ENCODE results near the gene TMEM80.

TMEM80 gene

DNA sequence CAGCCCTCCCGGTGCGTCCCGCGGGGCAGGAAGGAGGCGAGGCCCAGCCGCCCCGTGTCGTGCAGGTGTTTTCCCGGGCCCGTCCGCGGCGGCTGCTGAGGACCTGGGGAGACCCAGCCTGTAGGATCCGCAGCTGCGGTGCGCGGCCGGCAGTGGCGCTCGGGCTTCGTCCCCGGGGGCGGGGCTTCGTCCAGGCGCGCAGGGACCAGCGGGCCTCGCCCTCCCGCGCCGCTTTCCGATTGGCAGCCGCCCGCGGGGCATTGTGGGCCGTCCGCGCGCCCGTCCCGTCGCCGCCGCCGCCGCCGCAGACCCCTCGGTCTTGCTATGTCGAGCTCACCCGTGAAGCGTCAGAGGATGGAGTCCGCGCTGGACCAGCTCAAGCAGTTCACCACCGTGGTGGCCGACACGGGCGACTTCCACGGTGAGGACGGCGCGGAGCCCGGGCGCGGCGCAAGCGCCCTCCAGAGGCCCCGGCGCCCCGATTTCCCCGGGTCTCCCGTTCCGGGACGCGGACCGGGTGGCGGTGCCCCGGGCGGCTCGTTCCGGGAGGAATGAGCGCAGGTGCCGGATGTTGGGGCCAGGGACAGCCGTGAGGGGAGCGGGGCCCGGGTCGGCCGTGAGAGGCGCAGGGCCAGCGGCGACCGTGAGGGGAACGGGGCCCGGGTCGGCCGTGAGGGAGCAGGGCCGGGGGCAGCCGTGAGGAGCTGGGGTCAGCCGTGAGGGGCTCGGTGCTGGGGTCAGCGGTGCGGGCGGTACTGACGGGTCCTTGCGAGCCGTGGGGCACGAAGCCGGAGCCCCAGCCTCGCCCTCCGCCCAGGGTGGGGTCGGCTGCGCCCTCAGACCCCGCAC is 51.8 kb downstream of the TMEM80 start, which contains the start of gene TALDO1:
Gene TALDO1 (plus strand): TSS at position 307 of the 849 bp plus-strand sequence. CDS start 18 bp downstream, at position 325.
- H3K4me1 ChIP-seq (ENCODE audit: insufficient read depth, low read length) = peaks cover 9% of the 10 kb centered on the region; the same call in 1 of the 2 replicates
- H3K36me3 ChIP-seq (ENCODE audit: insufficient read depth, low read length) = no peaks in the 10 kb centered on the region
- no peaks in the 10 kb centered on the region for H3K9me3 ChIP-seq (ENCODE audit: control insufficient read depth, insufficient read depth, low read length)
- peak within 1 kb of the TSS; percentile 97 for H3K9ac ChIP-seq (ENCODE audit: low read depth, low read length)

DNA sequence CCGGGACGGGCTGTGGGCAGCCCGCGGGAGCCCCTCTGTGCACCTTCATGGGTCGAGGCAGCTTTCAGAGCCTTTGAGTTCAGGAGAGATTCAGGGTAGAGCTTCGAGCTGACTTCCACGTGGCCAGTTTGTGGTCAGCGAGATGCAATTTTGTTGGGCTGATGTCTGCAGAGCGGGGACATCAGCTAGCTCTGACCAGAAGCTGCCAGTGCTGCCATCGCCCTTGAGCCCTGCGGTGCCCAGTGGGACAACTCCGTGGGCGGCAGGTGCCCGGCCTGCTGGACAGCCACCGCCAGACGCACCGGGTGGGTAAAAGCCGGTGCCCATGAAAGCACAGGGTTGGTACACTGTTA is 52.4 kb downstream of the TMEM80 start:
- Histone ChIP-seq H3K9me3 (ENCODE audit: control insufficient read depth, insufficient read depth, low read length) (no peaks in the 10 kb centered on the region), H3K36me3 (ENCODE audit: insufficient read depth, low read length) (no peaks in the 10 kb centered on the region; the same call in 1 of the 2 replicates), H3K9ac (ENCODE audit: low read depth, low read length) (peak overlapping the region; percentile 97), H3K4me1 (ENCODE audit: insufficient read depth, low read length) (peaks cover 9% of the 10 kb centered on the region; the same call in 1 of the 2 replicates)

DNA sequence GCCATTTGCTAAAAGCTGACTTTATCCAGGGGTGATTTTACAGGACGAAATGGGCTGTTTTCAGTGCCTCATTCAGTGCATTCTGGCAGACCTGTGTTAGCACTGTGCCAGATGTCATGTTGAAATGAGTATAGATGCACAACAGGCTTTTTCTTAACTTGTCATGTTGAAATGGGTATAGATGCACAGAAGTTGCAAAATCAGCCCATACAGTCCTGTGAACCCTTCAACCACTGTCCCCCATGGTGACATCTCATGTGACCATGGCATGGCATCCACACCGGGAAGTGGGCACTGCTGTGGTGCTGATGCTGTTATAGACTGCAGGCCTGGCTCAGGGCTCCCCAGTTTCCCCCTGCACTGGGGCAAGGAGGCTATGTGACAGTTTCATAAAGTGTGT is 54.1 kb downstream of the TMEM80 start:
- Histone ChIP-seq H3K4me1 (ENCODE audit: insufficient read depth, low read length) (peaks cover 5% of the 10 kb centered on the region; the same call in 1 of the 2 replicates), H3K9me3 (ENCODE audit: control insufficient read depth, insufficient read depth, low read length) (no peaks in the 10 kb centered on the region), H3K9ac (ENCODE audit: low read depth, low read length) (no peak overlapping the region), H3K36me3 (ENCODE audit: insufficient read depth, low read length) (no peaks in the 10 kb centered on the region; the same call in 1 of the 2 replicates)

Data from ES-I3 (cell line).